ENCODE data around the gene RBM38.
"Not testable (repeated sequence)": the region's sequence is repeated elsewhere in the genome, so short reads cannot be mapped to it uniquely, and the experiment has no call there.

RBM38 gene

DNA sequence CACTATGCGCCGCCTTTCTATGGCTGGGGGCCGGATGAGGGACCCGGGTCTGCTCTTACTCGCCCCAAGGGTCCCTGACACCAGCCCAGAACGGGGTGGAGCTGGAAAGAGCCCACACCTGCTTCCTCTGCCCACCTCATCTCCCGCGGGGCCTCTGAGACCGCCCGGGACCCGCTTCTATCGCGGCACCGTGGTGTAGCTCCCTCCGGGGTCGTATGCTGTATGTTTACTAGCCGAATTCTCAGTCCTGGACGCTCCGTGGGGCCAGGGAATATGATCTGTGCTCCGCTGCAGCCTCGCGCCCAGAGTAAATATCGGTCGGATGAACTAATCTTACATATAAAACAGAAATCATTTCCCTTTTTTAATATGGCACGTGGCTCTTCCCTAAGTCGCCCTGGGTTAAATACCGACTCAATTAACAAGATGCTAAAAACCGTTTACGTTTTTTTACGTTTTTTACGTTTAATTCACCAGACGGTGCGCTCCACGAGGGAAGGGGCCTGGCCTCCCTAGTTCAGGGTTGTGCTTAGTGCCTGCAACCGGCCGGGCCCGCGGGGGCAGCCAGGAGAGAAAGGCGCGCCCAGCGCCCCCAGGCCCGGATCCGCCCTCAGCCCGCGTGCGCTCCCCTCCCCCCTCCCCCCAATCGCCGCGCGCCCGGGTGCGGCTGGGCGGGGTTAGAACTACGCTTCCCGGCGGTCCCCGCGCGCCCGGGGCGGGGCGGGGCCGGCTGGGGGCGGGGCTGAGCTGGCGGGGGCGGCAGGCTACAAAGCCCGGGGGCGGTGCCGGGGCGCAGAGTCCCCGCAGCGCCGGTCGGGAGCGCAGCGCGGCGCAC is at the start of gene RBM38:
RBM38 (plus strand) TSS at position 793 of the 835 bp plus-strand sequence. CDS start 186 bp downstream, outside the sequence.
- Histone ChIP-seq H3K4me3 (peak within 1 kb of the TSS; percentile 40 to 74 (median 63)), H3K27ac (peak within 1 kb of the TSS in 20 of 21 experiments; percentile 3 to 92 (median 73))

DNA sequence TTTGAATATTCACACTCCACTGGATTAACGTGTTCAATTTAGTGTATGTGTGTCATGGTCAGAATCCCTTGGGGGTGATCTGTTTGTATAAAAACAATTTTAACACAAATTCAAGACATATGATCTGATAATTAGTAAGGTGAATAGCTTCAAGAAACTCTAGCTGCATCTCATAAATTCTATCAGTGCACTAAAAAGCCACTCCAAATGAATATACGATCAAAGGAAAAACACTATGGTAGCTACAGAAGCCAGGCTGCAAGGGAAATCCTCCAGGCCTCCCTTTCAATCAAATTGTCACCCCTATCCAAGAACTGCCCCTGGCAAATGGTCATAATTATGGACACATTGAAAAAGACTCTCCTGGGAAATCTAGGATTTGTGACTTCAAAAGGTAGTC is 49.5 kb upstream of the RBM38 start:
- no peak overlapping the region for H3K27ac ChIP-seq

DNA sequence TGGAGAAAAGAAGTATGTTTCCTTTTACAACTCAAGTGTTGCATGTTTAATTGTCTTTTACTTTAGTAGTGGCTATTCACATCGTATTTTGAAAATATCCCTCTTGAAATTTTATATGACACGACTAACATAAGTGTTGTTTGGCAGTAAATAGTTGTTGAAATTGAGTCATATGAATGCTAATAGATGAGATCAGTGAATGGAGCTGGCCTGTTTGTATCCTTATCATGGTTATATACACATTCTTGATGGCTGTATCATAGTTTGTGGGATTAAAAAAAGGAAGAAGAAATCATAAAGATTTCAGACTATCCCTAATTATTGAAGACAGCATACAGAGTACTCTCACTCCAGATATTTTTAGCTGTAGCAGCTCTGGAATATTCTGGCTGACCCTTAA is 48.4 kb upstream of the RBM38 start:
- Histone ChIP-seq H3K27ac (no peak overlapping the region), H3K4me3 (no peak overlapping the region)

More for the DNA sequence above, 49.5 kb upstream of the RBM38 start:
- no peak overlapping the region for H3K4me3 ChIP-seq

DNA sequence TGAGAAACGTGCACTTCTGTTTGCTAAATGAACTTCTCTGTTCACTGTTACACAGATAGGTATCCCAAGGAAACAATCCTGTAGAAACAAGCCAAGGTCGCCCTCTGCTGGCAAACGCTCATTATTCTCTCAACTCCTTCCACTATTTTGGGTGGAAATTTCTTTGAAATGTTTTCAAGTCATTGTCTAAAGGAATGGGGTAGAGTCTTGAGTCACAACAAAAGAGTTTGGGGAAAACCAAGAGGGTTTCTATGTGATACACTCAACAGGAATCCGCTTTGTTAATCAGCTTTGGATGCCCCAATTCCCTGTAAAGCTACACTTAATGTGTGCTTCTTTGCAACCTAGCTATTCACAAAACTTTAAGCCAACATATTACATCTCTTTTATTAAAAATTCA is 44.7 kb upstream of the RBM38 start:
- no peak overlapping the region for H3K4me3 ChIP-seq
- no peak overlapping the region for H3K27ac ChIP-seq

DNA sequence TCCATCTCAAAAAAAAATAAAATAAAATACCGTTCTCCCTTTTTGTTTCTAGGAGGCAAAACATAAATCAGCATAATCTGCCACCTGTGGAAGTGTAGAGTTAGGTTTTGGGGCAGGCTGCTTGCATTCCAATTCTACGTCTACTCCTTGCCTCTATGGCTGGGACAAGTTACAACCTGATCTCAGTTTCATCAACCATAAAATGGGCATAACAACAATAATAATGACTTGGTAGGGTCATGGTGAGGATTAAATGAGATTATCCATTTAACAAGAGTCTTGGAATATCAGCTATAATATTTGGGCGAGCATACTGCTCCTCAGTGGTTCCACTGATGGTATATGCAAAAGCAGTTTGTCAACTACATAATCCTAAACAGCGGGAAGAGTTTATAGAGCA is 43.8 kb upstream of the RBM38 start:
- no peak overlapping the region for H3K27ac ChIP-seq
- H3K4me3 ChIP-seq, result no peak overlapping the region

DNA sequence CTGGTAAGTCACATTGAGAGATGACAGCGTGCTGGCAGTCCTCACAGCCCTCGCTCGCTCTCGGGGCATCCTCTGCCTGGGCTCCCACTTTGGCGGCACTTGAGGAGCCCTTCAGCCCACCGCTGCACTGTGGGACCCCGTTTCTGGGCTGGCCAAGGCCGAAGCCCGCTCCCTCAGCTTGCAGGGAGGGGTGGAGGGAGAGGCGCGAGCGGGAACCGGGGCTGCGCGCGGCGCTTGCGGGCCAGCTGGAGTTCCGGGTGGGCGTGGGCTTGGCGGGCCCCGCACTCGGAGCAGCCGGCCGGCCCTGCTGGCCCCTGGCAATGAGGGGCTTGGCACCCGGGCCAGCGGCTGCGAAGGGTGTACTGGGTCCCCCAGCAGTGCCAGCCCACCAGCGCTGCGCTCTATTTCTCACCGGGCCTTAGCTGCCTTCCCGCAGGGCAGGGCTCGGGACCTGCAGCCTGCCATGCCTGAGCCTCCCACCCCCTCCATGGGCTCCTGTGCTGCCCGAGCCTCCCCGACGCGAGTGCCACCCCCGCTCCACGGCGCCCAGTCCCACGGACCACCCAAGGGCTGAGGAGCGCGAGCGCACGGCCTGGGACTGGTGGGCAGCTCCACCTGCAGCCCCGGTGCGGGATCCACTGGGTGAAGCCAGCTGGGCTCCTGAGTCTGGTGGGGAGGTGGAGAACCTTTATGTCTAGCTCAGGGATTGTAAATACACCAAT is 42.8 kb upstream of the RBM38 start:
- not testable (repeated sequence) for H3K4me3 ChIP-seq, H3K27ac ChIP-seq

DNA sequence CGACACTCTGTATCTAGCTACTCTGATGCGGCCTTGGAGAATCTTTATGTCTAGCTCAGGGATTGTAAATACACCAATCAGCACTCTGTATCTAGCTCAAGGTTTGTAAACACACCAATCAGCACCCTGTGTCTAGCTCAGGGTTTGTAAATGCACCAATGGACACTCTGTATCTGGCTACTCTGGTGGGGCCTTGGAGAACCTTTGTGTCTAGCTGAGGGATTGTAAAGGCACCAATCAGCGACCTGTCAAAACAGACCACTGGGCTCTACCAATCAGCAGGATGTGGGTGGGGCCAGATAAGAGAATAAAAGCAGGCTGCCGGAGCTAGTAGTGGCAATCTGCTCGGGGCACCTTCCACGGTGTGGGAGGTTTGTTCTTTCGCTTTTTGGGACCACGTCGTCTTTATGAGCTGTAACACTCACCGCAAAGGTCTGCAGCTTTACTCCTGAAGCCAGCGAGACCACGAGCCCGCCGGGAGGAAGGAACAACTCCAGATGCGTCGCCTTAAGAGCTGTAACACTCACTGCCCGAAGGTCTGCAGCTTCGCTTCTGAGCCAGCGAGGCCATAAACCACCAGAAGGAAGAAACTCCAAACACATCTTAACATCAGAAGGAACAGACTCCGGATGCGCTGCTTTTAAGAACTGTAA is 42.1 kb upstream of the RBM38 start:
- H3K27ac ChIP-seq, H3K4me3 ChIP-seq: not testable (repeated sequence)

DNA sequence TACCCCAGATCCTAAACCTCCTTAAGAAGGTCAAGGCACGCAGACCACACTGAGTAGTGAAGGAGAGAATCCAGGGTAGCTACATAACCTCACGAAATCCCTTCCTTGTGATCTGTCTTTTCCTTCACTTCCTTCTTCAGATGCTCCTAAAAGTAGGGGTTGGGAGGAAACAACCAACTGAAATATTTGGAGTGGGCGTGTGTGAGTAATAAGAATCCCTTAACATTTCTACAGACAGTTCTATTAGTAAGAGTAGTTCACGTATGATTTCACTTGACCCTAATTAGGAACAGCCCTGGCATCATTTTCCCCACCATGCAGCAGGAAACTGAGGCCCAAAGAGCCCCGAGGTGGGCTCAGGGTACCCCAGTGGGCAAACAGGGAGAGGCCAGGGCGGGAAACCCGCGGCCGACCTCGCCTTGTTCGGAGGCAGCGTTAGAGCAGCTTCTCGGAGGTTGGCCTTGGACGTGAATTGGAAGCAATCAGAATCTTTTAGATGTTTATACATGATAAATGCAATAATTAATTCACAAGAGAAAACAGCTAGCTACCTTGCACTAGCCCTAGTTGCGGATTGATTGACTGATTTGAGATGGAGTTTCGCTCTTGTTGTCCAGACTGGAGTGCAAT is 41.0 kb upstream of the RBM38 start:
- no peak overlapping the region for H3K27ac ChIP-seq

DNA sequence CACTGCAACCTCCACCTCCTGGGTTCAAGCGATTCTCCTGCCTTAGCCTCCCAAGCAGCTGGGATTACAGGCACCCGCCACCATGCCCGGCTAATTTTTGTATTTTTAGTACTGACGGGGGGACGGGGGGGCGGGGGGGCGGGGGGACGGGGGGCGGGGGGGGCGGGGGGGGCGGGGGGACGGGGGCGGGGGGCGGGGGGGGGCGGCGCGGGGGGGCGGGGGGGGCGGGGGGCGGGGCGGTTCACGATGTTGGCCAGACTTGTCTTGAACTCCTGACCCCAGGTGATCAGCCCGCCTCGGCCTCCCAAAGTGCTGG is 40.5 kb upstream of the RBM38 start:
- H3K27ac ChIP-seq, result peak overlapping the region in 19 of 21 experiments; percentile 44 to 96 (median 90)
- H3K4me3 ChIP-seq, result peak overlapping the region; percentile 63 to 99 (median 79)

More for the DNA sequence above, 41.0 kb upstream of the RBM38 start:
- H3K4me3 ChIP-seq, result no peak overlapping the region

DNA sequence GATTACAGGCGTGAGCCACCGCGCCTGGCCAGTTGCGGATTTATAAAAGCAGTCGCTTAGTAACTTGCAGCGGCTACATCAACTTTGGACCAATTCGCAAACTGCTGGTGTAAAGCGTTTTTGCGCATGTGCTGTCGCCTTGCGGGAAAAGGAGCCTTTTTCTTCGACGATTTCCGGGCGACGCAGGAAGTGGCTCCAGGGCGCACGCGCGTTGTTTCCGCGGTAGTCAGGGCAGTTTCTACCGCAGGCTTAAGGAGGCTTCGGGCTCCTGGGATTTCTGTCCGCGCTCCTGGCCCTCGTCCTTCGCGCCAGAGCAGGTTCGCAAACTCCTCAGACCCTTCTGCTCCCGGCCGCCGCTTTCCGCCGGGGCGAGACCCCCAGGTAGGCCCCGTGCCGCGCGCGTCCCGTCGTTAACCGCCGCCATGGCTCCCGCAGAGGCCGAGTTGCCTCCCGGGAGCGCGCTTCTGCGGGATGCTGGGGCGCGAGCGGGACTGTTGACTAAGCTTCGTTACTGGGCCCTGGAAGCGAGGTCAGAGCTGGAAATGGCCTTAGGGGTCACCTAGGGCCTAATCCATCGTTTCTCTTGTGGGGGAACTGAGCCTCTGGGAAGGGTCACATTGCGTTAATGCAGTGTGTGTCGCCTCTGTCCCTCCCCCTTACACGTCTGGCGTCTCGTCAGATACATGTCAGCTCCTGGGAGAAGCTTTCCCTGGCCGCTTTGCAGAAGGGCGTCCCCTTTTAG is 40.0 kb upstream of the RBM38 start, which contains the start of gene RAE1:
RAE1 (plus strand) TSS at position 214 of the 742 bp plus-strand sequence. CDS start 2,784 bp downstream, outside the sequence.
- Histone ChIP-seq H3K4me3 (peak within 1 kb of the TSS; percentile 63 to 99 (median 79)), H3K27ac (peak within 1 kb of the TSS; percentile 44 to 96 (median 90))

DNA sequence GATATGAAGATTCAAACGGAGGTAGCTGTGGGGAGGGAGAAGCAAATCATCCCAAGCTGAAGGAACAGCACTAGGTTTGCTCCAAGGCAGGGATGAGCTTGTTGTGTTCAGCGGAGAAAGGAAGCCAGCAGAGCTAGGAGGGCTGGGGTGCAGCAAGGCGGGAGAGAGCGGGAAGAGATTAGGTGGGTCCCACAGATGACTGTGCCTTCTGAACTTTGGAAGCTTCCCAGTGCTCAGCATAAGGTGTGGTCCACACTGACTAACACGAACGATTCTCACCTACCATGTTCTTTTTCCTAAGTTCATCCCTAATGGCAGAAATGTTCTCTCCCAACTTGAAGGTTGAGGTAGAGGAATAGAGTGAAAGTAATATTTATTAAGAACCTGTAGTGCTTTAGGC is 38.9 kb upstream of the RBM38 start:
- Histone ChIP-seq H3K27ac (peak overlapping the region in 1 of 21 experiments; percentile 90), H3K4me3 (peak overlapping the region in 3 of 7 experiments; percentile 63 to 79 (median 74))

DNA sequence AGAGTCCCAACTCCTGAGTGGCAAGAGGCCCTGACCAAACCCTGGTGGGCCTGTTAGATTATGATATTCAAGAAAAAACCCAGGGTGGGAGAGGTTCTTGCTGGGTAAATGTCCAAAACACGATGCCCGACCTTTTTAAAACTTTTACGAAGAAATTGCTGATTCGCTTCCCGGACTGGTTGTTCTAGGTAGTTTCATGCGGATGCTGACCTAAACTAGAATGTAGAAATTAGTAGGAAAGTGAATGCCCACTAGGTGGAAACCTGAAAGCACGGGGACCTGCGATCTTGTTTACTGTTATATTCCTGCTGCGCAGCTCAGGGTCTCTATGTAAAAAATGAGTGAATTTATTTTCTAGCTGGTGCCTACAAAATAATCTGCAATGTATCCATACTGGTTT is 37.8 kb upstream of the RBM38 start:
- H3K4me3 ChIP-seq, result no peak overlapping the region
- H3K27ac ChIP-seq, result no peak overlapping the region

DNA sequence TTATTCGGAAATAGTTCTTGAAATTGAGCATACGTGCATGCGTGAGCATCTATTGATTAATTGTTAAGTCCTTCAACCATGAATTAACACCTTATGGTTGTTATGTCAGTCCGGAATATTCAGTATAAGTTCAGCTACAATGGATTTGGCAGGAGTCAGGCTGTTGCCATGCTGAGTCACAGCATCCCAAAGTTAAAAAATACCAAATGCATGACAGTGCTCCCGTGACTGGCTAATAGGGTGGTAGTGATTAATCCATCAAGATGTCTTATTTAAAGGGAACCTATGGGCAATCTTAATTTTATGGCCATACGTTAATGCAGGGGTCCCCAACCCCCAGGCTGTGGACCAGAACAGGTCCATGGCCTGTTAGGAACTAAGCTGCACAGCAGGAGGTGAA is 29.7 kb upstream of the RBM38 start:
- Histone ChIP-seq H3K4me3 (no peak overlapping the region), H3K27ac (no peak overlapping the region)

DNA sequence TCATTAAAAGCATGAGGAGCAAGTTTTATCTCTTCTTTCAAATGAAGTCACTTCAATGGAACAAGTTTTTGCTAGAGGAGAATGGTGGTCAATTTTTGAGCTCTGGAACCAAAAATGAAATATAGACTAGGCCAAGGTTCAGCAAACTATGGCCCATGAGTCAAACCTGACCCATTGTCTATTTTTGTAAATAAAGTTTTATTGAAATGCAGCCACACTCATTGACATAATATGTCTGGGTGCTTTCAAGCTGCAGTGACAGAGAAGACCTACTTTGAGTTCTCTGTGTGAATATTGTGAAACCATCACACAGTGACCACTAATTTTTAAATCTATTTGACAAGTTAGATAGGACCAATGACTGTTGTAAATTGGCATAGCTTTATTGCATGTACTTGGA is 26.7 kb upstream of the RBM38 start:
- no peak overlapping the region for H3K4me3 ChIP-seq
- H3K27ac ChIP-seq, result no peak overlapping the region

DNA sequence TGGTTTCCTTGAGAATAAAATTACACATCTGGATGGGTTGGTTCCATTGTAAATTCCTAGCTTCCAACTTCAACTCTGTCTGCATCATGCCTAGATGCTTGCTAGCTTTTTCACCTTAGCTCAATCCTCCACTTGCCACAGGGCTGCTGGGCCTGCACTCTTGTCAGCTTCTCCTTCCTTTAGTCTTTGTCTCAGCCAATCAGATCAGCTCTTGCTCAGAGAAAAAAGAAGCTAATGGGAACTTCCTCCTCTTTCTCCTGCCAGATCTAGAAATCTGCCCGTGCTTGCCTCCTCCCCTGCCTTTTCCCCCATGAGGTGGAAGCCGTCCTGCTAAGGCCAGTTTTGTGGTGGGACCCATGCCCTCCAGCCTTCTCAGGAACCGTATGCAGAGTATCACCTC is 21.6 kb upstream of the RBM38 start:
- no peak overlapping the region for H3K27ac ChIP-seq
- H3K4me3 ChIP-seq, result no peak overlapping the region

DNA sequence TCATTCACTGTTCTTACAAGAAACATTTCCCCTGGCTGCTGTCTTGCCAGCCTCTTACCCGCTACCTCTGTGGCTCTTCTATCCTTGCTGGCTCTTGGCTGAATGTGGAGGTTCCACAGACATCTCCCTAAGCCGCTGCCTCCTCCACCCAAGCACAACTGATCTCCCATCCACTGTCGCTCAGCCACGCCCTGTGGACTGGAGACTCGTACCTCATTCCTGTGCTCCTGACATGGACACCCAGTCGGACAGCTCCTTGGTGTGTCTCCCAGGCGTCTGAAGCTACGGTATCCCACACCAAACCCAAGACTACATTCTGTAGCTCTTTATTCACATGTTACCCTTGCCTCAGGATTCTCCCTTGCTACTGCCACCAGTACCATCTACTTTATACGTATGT is 20.9 kb upstream of the RBM38 start:
- H3K27ac ChIP-seq, result no peak overlapping the region
- no peak overlapping the region for H3K4me3 ChIP-seq

DNA sequence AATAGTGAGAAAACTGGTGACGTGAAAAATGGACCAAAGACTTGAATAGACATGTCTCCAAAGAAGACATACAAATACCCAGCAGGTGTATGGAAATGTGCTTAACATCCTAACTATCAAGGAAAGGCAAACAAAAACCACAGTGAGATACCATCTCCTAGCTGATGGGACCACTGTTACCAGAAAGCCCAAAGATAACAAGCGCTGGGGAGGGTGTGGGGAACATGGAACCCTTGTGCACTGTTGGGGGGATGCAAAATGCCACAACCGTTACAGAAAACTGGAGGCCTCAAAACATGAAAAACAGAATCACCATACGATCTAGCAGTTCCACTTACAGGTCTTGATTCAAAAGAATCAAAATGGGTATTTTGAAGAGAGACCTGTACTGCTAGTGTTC is 19.8 kb upstream of the RBM38 start:
- Histone ChIP-seq H3K4me3 (no peak overlapping the region), H3K27ac (no peak overlapping the region)

DNA sequence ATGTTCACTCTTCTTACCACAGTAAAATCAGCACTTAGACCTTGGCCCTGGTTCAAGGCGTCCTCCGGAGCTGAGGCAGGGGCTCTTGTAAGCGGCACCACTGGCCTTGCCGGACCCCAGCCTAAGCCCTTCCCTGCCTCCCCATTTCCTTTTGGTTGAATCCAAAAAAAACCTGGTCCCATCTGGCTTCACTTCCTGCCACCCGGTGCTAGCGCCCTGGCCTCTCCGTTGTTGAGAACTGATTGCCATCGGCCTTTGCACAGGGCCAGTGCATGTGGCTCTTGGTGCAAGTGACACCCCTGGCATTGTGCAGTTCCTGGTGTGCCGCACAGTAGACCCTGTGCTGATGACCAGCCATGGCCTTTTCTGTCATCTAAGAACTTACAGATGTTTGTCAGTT is 19.0 kb upstream of the RBM38 start:
- Histone ChIP-seq H3K4me3 (no peak overlapping the region), H3K27ac (no peak overlapping the region)

DNA sequence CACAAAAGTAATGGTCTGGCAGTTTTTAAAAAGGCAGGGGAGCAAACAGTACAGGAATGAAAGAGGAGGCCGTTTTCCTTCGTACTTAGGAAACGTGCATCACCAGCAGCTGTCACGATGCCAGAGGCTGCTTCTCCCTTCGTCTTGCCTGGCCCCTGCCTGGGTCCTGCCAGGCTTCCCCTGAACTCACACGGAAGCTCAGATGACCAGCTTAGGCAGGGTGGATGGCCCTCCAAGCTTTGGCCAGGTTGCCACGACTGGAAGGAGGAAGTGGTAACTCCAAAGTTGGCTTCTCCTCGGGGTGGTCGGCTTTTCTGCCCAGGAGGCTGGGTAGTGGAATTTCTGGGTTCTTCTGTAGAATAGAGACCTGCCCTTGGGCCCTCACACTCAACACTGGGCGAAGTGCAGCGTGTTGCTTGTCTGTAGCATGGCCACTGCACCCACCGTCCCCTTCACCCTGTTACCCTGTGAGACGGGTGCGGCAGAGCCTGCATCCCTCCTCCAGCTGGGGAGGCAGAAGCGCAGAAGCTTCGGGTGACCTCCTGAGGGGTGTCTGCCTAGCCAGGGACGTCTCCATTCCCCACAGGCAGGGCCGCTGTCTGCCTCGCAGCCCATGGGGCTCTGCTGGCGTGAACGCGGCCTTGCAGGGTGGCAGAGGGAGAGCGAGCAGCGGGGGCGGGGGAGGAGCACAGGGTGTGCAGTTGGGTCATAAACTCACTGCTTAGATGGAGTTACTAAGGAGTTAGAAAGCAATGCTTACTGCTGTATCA is 18.4 kb upstream of the RBM38 start:
- Histone ChIP-seq H3K27ac (no peak overlapping the region), H3K4me3 (no peak overlapping the region)
